Activated gamma-delta T cell (primary cell): ENCODE measurements around the gene SORCS2.
"Not testable (repeated sequence)": the region's sequence is repeated elsewhere in the genome, so short reads cannot be mapped to it uniquely, and the experiment has no call there.

ENCODE experiments used
- DNase-seq: peaks from one replicate; lab custom pipeline; 2025; lab: John Stamatoyannopoulos, UW

The SORCS2 gene

DNA sequence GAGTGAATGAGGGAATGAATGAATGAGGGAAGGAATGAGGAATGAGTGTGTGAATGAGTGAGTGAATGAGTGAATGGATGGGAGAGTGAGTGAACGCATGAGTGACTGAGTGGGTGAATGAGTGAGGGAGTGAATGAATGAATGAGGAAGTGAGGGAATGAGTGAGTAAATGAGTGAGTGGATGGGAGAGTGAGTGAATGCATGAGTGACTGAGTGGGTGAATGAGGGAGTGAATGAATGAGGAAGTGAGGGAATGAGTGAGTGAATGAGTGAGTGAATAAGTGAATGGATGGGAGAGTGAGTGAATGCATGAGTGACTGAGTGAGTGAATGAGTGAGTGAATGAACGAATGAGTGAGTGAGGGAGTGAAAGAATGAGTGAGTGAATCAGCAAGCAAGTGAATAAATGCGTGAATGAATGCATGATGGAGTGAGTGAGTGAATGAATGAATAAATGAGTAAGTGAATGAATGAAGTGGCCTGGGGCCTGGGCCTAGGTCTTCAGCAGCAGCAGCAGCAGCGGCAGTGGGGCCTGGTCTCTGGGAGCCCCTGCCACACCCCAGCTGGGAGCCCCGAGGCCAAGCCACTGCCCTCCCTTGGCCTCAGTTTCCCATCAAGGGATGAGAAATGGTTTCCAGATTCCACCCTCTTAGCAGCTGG lies 258.6 kb downstream of the SORCS2 start:
- DNase-seq = no peak

GRCh38 chr4:7451434-7451789 lies 259.1 kb downstream of the SORCS2 start:
- no peak for DNase-seq

DNA sequence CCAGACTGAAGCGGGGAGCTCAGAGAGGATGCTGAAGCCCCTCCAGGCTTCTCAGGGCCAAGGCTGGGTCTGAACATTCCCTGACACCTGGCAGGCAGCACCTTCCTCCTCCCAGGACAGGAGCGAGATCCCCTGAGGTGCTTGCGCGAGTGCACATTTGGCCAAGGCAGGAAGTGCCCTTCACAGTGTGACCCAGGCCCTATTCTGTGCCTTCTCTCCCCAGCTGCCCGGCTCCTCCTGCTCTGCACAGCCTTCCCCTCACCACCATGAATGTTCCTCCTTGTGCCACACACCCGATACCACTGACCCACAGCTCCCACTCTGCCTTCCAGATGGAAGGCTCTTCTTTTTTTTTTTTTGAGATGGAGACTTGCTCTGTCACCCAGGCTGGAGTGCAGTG lies 259.5 kb downstream of the SORCS2 start:
- DNase-seq = no peak

DNA sequence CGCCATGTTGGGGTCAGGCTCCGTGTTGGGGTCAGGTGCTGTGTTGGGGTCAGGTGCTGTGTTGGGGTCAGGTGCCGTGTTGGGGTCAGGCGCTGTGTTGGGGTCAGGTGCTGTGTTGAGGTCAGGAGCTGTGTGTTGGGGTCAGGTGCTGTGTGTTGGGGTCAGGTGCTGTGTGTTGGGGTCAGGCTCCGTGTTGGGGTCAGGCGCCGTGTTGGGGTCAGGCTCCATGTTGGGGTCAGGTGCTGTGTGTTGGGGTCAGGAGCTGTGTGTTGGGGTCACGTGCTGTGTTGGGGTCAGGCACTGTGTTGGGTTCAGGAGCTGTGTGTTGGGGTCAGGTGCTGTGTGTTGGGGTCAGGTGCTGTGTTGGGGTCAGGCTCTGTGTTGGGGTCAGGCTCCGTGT lies 260.5 kb downstream of the SORCS2 start:
- DNase-seq = not testable (repeated sequence)

DNA sequence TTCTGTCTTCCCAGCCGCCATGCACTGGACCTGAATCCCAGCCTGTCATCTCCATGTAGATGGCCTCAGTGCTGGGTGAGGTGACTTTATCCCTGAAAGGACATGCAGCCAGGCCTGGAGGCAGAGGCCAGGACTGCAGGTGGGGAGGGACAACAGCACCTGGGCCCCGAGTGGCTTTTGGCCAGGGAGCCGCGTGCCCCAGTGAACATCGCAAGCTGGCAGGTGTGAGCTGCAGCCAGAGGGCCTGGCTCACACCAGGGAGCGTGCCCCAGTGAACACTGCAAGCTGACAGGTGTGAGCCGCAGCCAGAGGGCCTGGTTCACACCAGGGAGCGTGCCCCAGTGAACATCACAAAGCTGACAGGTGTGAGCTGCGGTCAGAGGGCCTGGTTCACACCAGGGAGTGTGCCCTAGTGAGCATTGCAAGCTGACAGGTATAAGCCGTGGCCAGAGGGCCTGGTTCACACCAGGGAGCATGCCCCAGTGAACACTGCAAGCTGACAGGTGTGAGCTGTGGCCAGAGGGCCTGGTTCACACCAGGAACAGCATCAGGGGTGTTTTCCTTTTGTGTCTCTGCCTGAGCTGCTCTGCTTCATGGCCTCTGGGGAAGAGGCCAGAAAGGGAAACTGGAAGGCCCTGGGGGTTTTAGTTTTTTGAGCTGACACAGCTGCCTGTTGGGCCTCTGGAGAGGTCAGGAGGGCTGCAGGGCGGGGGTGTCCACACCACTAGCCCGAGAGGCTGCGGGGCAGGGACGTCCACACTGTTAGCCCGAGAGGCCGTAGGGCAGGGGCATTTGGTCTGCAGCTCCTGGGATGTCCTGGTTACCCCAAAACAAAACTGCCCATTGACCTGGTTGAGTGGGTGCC lies 265.1 kb downstream of the SORCS2 start:
- DNase-seq = no peak

- no peak for DNase-seq
Measured at GRCh38 chr4:7458066-7458425, 265.7 kb downstream of the SORCS2 start.

DNA sequence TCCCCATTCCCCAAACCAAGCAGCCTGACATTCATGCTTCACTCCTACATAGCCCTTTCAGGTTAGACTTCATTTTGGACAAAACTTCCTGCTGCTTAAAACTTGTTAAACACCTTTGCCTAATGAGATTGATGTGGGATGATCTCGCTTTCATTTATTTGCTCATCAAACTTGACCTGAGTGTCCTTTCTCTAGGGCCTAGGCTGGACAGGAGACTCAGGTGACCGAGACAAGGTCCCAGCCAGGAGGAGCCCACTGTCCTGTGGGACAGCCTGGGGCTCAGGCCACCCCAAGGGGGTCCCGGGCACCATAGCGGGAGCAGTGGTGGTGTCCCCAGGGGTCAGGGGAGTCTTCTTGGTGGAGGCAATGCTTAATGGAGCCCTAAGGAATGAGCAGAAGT lies 266.1 kb downstream of the SORCS2 start:
- no peak for DNase-seq

DNA sequence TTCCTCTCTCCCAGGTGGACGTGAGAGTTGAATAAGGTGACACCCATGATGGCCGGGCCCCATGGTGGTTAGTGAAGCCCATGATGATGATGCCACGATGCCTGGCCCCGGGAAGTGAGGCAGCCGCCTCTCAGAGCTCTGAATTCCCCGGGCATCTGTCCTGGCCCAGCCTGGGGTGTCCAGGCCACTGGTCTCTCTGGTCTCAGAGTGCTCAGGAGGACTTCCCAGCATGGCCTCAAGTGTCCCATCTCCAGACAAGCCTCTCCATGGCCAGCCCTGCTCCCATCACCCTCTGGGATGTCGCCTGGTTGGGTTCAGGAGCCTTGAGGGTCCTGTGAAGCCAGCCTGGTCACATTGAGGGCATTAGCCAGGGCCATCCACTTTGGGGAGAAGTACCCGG lies 267.1 kb downstream of the SORCS2 start:
- no peak for DNase-seq

GRCh38 chr4:7460566-7460965 lies 268.2 kb downstream of the SORCS2 start:
- DNase-seq = no peak

DNA sequence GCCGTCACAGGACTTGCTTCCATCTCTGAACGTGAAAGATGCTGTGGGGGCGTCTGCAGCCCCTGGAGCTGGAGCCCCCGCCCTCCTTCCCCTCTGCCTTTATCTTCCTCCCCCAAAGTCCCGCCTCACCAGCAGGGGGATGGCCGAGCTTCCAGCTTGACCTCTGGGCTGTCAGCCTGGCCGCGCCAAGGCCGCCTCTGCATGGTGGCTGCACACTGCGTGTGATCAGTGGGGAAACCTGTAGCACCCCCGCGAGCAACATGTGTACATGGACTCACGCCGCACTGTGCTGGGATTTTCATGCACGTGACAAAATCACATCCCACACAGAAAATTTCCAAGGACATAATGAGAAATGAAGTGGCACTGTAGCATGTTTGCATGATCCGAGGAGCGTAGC lies 268.9 kb downstream of the SORCS2 start:
- DNase-seq = no peak

GRCh38 chr4:7462509-7462971 lies 270.2 kb downstream of the SORCS2 start:
- no peak for DNase-seq

DNA sequence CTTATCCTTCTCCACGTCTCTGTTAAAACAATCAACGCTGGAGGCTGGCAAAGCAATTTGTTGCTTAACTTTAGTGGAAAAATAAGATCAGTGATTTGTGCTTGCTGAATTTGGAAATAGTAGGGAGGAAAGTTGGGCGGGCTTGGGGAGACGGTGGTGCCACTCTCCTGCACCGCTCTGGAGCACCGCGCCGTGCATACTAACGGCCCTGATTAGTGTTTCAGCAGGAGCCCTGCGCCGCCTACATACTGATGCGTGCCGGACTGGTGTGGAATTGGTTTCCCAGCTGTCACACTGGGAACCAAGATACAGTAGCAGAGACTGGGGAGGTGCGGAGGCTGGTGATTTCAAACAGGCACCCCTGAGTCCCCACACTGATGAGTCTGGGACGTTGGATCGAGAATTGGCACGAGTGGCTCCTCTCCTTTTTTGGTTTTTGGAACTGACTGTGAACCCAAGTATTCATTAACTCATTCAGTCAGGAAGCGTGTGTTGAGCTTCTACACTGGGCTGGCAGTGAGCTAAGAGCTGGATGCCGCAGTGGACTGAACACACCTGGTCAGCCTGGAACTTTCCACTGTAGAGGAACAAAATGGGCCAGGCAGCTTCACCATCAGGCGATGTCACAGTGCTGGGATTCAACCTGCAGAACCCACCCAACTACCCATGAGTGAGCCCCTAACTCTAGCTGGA lies 271.4 kb downstream of the SORCS2 start:
- no peak for DNase-seq

GRCh38 chr4:7464259-7464655 lies 271.9 kb downstream of the SORCS2 start:
- no peak for DNase-seq

GRCh38 chr4:7465017-7465416 lies 272.7 kb downstream of the SORCS2 start:
- no peak for DNase-seq

DNA sequence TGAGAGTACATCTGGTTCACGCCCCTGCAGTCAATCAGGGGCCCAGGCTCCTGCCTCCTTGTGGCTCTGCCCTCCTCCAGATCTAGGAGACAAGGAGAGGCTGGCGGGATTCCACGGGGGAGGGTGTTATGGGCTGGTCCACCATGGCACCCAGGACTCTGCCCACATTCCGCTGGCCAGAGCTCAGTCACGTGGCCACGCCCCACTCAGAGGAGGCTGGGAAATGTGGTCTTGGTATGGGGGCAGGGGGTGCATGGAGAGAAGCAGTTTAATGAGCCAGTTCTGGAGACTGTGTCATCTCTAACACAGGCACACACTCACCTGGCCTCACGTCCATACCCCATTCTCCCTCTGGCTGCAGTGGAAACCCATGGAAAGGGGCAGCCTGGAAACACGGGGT lies 273.9 kb downstream of the SORCS2 start:
- no peak for DNase-seq

GRCh38 chr4:7466904-7467303 lies 274.6 kb downstream of the SORCS2 start:
- DNase-seq = no peak

DNA sequence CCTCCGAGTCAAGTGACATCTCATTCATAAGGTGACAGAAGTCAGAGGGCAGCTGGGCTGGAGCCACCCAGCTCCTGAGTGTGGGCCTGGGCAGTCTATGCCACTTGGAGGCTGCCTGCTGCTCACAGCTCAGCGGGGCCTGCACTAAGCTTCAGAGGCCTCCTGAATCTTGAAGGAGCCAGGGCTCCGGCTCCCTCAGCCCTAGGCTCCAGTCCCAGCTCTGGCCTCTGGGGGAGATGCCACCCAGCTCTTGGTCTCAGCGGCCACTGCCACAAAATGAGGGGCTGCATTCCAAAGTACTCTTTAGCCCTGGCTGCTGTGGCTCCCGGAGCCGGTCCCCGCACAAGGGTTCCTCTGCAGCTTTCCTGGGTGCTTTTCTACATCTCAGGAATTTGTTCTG lies 275.1 kb downstream of the SORCS2 start:
- no peak for DNase-seq

DNA sequence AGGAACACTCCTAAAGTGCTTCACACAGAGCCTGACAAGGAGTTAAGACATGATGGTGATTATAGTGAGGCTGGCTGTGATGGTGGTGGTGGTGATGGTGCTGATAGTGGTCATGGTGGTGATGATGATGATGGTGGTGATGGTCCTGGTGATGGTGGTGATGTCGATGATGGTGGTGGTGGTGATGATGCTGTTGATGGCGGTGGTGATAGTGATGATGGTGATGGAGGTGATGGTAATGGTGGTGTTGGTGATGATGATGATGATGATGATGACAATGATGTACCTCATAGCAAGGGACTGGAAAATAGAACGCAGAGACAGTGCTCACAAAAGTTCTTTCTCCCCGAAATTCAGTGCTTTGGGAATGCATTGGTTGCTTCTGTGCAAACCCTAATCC lies 276.7 kb downstream of the SORCS2 start:
- no peak for DNase-seq

DNA sequence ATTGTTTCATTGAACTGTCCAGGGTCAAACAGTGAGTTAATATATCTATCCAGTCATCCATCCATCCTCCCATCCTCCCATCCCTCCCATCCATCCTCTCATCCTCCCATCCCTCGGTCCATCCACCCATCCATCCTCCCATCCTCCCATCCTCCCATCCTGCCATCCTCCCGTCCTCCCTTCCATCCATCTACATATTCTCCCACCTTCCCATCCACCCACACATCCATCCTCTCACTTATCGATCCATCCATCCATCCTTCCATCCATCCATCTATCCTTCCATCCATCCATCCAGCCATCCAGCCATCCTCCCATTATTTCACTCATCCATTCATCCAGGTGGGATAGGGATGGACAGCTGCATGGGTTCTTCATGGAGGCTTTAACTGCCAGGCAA lies 277.8 kb downstream of the SORCS2 start:
- no peak for DNase-seq

- DNase-seq = no peak
Measured at GRCh38 chr4:7470522-7471128, 278.3 kb downstream of the SORCS2 start.

- DNase-seq = no peak
Measured at GRCh38 chr4:7472442-7473013, 280.2 kb downstream of the SORCS2 start.

DNA sequence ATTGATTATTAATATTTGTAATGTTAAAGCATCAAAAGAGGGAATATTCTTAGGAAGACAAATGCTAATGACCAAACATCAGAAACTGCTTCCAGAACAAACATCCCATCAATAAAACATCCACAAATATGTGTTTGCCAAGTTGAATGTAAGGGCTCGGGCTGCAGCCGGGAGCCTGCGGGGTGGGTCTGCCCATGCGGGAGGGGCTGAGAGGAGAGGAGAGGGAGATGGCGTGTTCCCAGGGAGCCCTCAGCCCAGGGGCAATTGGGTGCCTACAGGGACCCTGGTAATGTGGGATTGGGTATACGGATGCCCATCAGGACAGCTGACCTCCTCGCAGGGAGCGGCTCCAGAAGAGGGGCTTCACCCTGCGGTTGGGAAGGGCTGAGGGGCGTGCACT lies 280.7 kb downstream of the SORCS2 start:
- DNase-seq = no peak
